ENCODE results near the gene LPXN.
"Not testable (repeated sequence)": the region's sequence is repeated elsewhere in the genome, so short reads cannot be mapped to it uniquely, and the experiment has no call there.

Gene LPXN

DNA sequence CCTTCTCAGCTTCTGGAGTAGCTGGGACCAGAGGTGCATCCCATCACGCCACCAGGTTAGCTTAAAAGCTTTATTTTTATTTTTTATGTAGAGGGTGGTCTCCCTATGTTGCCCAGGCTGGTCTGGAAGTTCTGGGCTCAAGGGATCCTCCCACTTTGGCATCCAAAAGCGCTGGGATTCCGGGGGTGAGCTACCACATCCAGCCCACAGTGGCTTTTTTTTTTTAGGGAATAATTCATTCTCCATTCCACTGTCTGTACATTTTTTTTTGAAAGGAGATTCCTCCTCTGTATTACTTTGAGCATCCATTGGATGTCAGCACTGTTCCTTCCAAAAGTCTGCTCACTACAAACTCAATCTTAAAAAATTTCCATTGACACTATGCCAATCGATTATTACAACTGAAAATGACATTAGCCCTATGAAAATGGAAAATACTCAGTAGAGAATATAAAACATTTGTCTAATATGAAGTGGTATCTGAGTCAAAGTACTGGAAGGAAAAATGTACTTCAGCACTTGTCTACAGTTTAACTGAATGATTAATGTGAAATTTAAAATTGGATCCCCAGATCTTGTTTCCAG is 1.3 kb upstream of the LPXN start:
- DNase-seq = no peak
- Histone ChIP-seq H3K9me3 (no peaks in the 10 kb centered on the region), H3K4me1 (peaks cover 0 to 67% (median 50%) of the 10 kb centered on the region in 4 donors), H3K27ac (peak overlapping the region; percentile 100), H3K36me3 (peaks cover 0 to 4% (median 0%) of the 10 kb centered on the region in 3 donors), H3K4me3 (peak overlapping the region; percentile 90 to 98), H3K27me3 (no peaks in the 10 kb centered on the region)
- intact Hi-C loops (cut with DNase I; ENCODE audit: low total_unique reads) = loop anchor here (5.0 to 10.0 kb wide), 2 partner anchors 98 to 910 kb away; partner anchors contain the start of gene ZDHHC5
- TF ChIP-seq, protein P1, sequence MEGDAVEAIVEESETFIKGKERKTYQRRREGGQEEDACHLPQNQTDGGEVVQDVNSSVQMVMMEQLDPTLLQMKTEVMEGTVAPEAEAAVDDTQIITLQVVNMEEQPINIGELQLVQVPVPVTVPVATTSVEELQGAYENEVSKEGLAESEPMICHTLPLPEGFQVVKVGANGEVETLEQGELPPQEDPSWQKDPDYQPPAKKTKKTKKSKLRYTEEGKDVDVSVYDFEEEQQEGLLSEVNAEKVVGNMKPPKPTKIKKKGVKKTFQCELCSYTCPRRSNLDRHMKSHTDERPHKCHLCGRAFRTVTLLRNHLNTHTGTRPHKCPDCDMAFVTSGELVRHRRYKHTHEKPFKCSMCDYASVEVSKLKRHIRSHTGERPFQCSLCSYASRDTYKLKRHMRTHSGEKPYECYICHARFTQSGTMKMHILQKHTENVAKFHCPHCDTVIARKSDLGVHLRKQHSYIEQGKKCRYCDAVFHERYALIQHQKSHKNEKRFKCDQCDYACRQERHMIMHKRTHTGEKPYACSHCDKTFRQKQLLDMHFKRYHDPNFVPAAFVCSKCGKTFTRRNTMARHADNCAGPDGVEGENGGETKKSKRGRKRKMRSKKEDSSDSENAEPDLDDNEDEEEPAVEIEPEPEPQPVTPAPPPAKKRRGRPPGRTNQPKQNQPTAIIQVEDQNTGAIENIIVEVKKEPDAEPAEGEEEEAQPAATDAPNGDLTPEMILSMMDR (IDR thresholded peaks at IDR 0.05) = peak in 1 of 2 experiments; percentile 33

DNA sequence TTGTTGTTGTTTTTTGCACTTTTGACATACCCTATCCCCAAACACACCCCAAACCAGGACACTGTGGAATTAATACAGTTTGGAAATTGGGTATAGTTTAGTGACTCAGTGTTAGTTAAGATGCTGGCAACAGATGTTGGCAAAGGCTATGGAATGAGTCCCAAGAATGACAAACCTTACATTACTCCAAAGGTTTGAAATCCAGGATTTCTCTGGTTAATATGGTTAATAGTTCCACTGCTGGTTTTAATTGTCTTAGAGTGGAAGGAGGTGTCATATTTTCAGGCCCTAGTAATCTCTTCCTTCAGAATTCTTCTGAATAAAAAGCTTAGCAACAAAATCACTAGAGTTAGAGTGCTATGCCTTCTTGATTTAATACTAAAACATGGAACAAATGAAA is 775 bp downstream of the LPXN start:
- no peak for DNase-seq
- intact Hi-C loops (cut with DNase I; ENCODE audit: low total_unique reads) = loop anchor here (5.0 to 10.0 kb wide), 2 partner anchors 100 to 908 kb away; partner anchors contain the start of gene ZDHHC5
- peaks cover 0 to 49% (median 37%) of the 10 kb centered on the region in 4 donors for H3K4me1 ChIP-seq
- H3K27ac ChIP-seq = peak overlapping the region; percentile 26 to 100
- peaks cover 1 to 12% (median 2%) of the 10 kb centered on the region in 3 donors for H3K36me3 ChIP-seq
- H3K27me3 ChIP-seq = no peaks in the 10 kb centered on the region
- TF ChIP-seq, protein P1 (IDR thresholded peaks at IDR 0.05) = no peak
- peak overlapping the region in 1 of 2 donors; percentile 14 for H3K4me3 ChIP-seq
- H3K9me3 ChIP-seq = no peaks in the 10 kb centered on the region

- Histone ChIP-seq H3K36me3 (peaks cover 10 to 20% (median 14%) of the 10 kb centered on the region in 3 donors), H3K27me3 (no peaks in the 10 kb centered on the region), H3K9me3 (no peaks in the 10 kb centered on the region), H3K4me1 (peaks cover 0 to 49% (median 37%) of the 10 kb centered on the region in 4 donors), H3K4me3 (no peak overlapping the region), H3K27ac (peak overlapping the region; percentile 47 to 100)
- intact Hi-C loops (cut with DNase I; ENCODE audit: low total_unique reads) = loop anchor here (10.0 kb wide), 1 partner anchor 101 kb away; no protein-coding TSS in a partner anchor
- TF ChIP-seq, protein P1 (IDR thresholded peaks at IDR 0.05) = no peak
- DNase-seq = peak; percentile 81 to 83
Measured at GRCh38 chr11:58573451-58574104, 2.1 kb downstream of the LPXN start.

DNA sequence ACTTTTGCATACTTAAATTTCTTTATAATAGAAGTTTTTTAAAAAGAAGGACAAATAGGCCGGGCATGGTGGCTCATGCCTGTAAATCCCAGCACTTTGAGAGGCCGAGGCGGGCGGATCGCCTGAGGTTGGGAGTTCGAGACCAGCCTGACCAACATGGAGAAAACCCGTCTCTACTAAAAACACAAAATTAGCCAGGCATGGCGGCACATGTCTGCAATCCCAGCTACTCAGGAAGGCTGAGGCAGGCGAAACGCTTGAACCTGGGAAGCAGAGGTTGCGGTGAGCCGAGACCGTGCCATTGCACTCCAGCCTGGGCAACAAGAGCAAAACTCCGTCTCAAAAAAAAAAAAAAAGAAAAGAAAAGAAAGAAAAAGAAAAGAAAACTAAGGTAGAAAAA is 2.8 kb downstream of the LPXN start:
- Histone ChIP-seq H3K4me1 (peaks cover 0 to 53% (median 37%) of the 10 kb centered on the region in 4 donors), H3K27ac (peak overlapping the region; percentile 47 to 100), H3K36me3 (peaks cover 10 to 25% (median 19%) of the 10 kb centered on the region in 3 donors)
- not testable (repeated sequence) for DNase-seq, H3K9me3 ChIP-seq, H3K27me3 ChIP-seq, H3K4me3 ChIP-seq
- intact Hi-C loops (cut with DNase I; ENCODE audit: low total_unique reads) = loop anchor here (10.0 kb wide), 1 partner anchor 102 kb away; no protein-coding TSS in a partner anchor

- Histone ChIP-seq H3K4me3 (no peak overlapping the region), H3K36me3 (peaks cover 19 to 33% (median 21%) of the 10 kb centered on the region in 3 donors), H3K27ac (no peak overlapping the region), H3K9me3 (no peaks in the 10 kb centered on the region), H3K4me1 (peaks cover 0 to 30% (median 2%) of the 10 kb centered on the region in 4 donors), H3K27me3 (no peaks in the 10 kb centered on the region)
- TF ChIP-seq, protein P1 (IDR thresholded peaks at IDR 0.05) = peak; percentile 53 to 70
- DNase-seq = no peak
- intact Hi-C loops (cut with DNase I; ENCODE audit: low total_unique reads) = no loop called here
Measured at GRCh38 chr11:58567889-58568512, 7.7 kb downstream of the LPXN start.
